NCI-H2171 treated with DMSO at 0.1 percent for 48 hours (cell line): ENCODE data around the gene NME7.

Source experiments
- DNase-seq: peaks from one replicate; lab custom pipeline; 2025; lab: John Stamatoyannopoulos, UW

NME7 gene

GRCh38 chr1:169106095-169106920, 261.3 kb downstream of the NME7 start, which contains the start of gene ATP1B1:
Gene ATP1B1, plus strand, starts transcription at chr1:169106690. Its CDS starts 140 bp downstream, at chr1:169106830.
- peak; percentile 88 for DNase-seq

- peak; percentile 38 for DNase-seq
These were observed 262.0 kb downstream of the NME7 start for GRCh38 chr1:169105434-169106094.

- no peak for DNase-seq
These were observed 262.5 kb downstream of the NME7 start for GRCh38 chr1:169105087-169105433.

GRCh38 chr1:169103480-169103893, 264.1 kb downstream of the NME7 start:
- peak; percentile 9 for DNase-seq

- DNase-seq, result no peak
These were observed 264.6 kb downstream of the NME7 start for GRCh38 chr1:169103002-169103401.

- no peak for DNase-seq
These were observed 265.0 kb downstream of the NME7 start for GRCh38 chr1:169102567-169102966.

- no peak for DNase-seq
These were observed 266.9 kb downstream of the NME7 start for GRCh38 chr1:169100651-169101088.

GRCh38 chr1:169100208-169100607, 267.4 kb downstream of the NME7 start:
- DNase-seq, result no peak

- no peak for DNase-seq
These were observed 268.0 kb downstream of the NME7 start for GRCh38 chr1:169099561-169099960.

GRCh38 chr1:169098380-169098779, 269.2 kb downstream of the NME7 start:
- no peak for DNase-seq

GRCh38 chr1:169094897-169095569, 272.6 kb downstream of the NME7 start:
- DNase-seq, result no peak

GRCh38 chr1:169092399-169092798, 275.2 kb downstream of the NME7 start:
- DNase-seq, result no peak

DNA sequence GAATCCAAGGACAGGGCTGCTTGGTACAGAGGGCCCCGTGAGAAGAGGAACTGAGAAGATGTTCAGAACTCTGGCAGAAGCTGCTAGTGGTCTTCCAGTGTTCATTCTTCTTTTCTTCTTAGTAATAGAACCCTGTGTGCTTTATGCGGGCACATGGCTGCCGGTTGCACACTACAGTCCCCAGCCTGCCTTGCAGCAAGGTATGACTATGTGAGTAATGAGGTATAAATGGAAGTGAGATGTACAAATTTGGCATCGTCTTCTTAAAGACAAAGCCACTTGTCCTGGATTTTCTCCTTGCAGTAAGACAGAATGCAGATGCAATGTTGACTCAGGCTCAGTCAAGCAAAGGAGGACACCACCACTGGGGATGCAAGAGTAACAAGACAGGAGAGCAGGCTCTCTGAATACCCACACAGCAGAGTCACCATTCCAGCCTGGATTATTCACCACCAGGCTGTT, 276.1 kb downstream of the NME7 start:
- no peak for DNase-seq

GRCh38 chr1:169090900-169091311, 276.7 kb downstream of the NME7 start:
- no peak for DNase-seq

DNA sequence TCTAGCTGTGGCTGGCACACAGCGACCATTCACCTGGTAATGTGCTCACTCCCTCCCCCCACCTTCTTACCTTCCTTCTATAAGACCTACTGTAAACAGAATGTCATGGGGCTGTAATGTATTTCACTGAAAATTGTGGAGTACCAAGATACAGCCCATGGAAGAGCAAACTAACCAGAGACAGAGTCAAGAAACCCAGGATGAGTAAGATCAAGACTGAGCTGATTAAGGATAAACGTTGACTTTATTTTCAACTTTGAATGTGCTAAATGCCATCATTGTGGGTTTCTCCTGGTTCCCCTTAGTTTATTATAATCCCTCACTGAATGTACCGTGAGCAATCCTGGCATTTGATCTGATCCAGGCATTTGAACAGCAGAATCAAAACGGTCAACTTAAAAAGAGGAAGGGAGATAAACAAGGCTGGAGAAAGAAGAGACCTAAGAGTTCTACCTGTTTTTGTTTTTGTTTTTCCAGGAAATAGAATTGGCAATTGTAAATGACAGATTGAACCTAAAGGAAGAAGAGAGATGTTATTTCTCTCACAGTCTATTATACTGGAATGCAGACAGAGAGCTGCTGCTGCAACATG, 277.2 kb downstream of the NME7 start:
- no peak for DNase-seq

DNA sequence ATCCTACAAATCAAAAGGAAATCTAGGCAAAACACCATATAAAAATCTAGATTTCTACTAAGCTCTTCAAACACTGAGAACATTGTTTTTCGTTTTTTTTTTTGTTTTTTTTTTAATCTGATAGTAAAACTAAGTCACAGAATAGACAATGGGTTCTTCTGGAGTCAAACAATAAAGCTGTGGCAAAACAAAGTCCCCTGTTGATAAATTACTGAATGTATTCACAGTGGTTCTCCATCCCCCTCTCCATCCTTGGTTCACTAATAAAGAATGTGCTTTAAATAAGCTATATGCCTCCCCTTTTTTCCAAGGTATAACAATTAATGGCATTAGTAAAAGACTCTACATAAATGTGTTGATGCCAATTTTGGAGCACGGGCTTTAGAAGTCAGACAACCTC, 277.8 kb downstream of the NME7 start:
- no peak for DNase-seq

DNA sequence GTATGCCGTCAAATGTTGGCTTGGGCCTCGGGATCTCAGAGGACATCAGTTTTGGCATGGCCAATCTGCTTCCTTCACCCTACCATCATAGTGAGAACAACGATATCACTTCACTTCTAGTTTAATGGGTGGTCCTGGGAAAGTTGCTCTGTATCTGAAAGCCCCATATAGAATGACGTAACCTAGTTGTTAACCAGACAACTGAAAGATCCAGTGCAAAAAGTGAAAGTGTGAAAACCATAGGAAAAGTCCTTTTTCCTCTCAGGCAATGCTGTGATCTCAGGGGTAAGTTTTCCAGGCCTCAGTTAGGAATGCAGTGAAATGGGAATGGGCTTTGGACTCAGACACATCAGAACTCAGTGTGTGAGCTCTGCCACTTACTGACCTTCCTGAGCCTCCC, 279.7 kb downstream of the NME7 start:
- DNase-seq, result no peak

DNA sequence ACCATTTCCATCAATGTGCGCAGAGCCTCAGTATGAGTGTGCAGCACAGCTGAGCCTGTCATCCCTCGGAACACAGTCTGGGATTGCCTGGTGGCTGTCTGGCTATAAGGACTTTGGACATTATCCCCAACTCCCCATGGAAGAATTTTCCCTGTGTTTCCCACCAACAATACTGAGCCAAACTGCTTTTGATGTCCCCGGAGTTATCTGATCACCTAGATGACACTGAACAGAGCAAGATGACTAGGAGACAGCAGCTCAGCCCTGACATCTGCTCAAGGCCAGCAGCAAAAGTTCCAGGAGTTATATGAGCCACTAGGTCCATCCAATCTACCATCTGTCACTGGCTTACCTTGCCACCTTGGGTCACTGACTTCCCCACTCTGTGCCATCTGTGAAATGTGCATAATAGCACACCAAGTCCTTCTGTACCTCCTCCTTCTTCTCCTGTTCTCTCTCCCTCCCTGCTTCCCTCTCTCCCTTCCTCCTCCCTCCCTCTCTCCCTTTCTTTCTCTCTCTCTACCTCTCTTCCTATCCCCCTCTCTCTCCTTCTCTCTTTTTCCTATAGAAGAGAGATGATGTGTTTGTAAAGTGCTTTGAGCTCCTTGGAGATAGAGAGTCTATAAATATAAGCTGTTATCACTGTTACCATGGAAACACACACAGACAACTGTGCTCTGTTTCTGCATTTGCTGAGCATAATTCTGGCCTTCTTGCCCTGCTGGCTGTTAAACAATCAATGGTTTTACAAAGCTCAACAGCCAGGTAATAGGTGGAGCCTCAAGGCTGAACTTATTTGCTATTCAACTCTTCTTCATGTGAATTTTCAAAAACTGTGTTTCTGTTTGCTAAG, 280.8 kb downstream of the NME7 start:
- DNase-seq, result peak; percentile 96

GRCh38 chr1:169085911-169086310, 281.7 kb downstream of the NME7 start:
- DNase-seq, result no peak
